Adrenal gland (tissue), 12 donors: ENCODE data around the gene DNHD1. TPM values are rescaled to one million over a fixed set of nuclear protein-coding genes. Genes with fewer than 3 reads are reported as not detected.

Experiments used
- DNase-seq, 7 donors: peaks; one replicate each; pipeline ENCODE4 v3.0.0-alpha.2; 2019 to 2020
- H3K27ac ChIP-seq, 5 donors: fragments of 200-600 bp; sonication (generic) in 4 of 5; 1 replicate in 3 of 5; 2 replicates in 2 of 5; pipeline versions ENCODE4 v1.5.1 to v1.8.0; 2016 to 2020; ENCODE audit warnings: mild to moderate bottlenecking in 1 of 5
- H3K27me3 ChIP-seq: fragments of 200-600 bp; 2 replicates; pipeline ENCODE4 v1.8.0; 2021
- H3K36me3 ChIP-seq, 2 donors: fragments of 200-600 bp; replicated peaks in 1 of 2; 1 replicate in 1 of 2; 2 replicates in 1 of 2; pipeline versions ENCODE4 v1.5.1 to v1.8.0; 2018 to 2022
- H3K4me1 ChIP-seq, 2 donors: fragments of 200-600 bp; replicated peaks in 1 of 2; 1 replicate in 1 of 2; 2 replicates in 1 of 2; pipeline versions ENCODE4 v1.5.1 to v1.8.0; 2018 to 2021
- H3K4me3 ChIP-seq, 4 donors: fragments of 200-600 bp; sonication (generic) in 3 of 4; one replicate each; pipeline ENCODE4 v1.5.1; 2016 to 2018
- H3K9me3 ChIP-seq, 3 donors: fragments of 200-600 bp; sonication (generic) in 1 of 3; replicated peaks in 1 of 3; 1 replicate in 2 of 3; 2 replicates in 1 of 3; pipeline versions ENCODE4 v1.5.1 to v1.8.0; 2016 to 2021
- POLR2A ChIP-seq, 2 donors: fragments of 450-650 bp; IDR thresholded peaks; one replicate each; pipeline ENCODE4 v1.6.1; 2017; ENCODE audit warnings: antibody characterized with exemption in 2 of 2, mild to moderate bottlenecking in 2 of 2, moderate library complexity in 1 of 2
- WGBS, 4 donors: extraction: QIAGEN DNeasy Blood & Tissue Kit in 2 of 4; methylation state at CpG; one replicate each; pipeline versions ENCODE4 v1.1.5 to v1.1.7; 2013 to 2017; 5-methylcytosine and 5-hydroxymethylcytosine counted together
- intact Hi-C, 2 donors: fragments of 100-400 bp; cut with DNase I; formaldehyde crosslinking; loops; one replicate each; pipeline versions ENCODE4 v1.14.1 to v1.15.0; 2022 to 2023
- polyA plus RNA-seq, 3 donors: library from polyadenylated mRNA; stranded (reverse); fragments of 200-250 nt in 2 of 3; fragments of 350-450 nt in 1 of 3; fragmentation: Illumina TruSeq in 1 of 3; extraction: RNeasy Lipid Tissue Mini Kit (QIAGEN cat#74804) in 1 of 3; gene quantifications; one replicate each; pipeline ENCODE4 v1.2.3, GENCODE V29; 2013 to 2014
- total RNA-seq, 9 donors: library from RNA; depleted of rRNA in 4 of 9; stranded (reverse); fragments of >200 nt in 4 of 9; fragments of 120-200 nt in 1 of 9; fragmentation: NEBNext Ultra II Directional in 1 of 9; extraction: Animal tissue kit (Norgen Biotek cat#: 25700) in 1 of 9; gene quantifications; one replicate each; pipeline versions ENCODE4 v1.1.0 to v1.2.4, GENCODE V29; 2013 to 2023
- TF ChIP-seq, protein P1 (sequence below), 6 experiments: fragments of 450-650 bp in 4 of 6; fragments of 200-600 bp in 2 of 6; sonication (generic) in 1 of 6; IDR thresholded peaks; 1 replicate in 5 of 6; 2 replicates in 1 of 6; pipeline versions ENCODE4 v1.5.1 to v1.8.0; 2016 to 2021; ENCODE audit warnings: antibody characterized with exemption in 6 of 6, mild to moderate bottlenecking in 2 of 6, moderate library complexity in 1 of 6
- donor health status: healthy with polysubstance abuse.
- donor health status: Bipolar disorder and iron deficiency.
- donor health status: DM: yes; HTN: yes; CAD: no.
- donor health status: DM: no; HTN: no; CAD: no.
- donor health status: DM: no; HTN: no; CAD: no.
- donor health status: DM: yes; HTN: yes; CAD: no.

DNHD1 gene
- total and polyA plus RNA-seq, 12 donors, result 3.9 to 27.1 (median 9.9) TPM

DNA sequence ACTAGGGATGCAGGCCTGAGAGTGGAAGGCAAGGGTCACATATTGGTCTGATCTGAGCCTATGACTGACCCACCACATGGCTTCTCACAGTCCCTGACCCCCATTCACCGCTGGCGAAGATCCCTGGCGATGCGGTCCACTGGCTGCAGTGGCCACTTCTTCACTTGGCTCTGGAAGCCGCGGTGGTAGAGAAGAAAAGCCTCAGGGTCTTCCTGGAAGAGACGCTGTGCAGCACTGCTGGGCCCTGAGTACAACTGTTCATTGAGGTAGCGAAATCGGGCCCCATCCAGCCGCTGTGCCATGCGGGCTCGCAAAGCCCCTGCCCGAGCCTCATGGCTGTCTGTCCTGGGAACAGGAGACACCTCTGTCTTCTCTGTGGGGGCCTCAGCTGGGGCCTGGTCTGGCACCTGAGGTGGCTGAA, 104.0 kb downstream of the DNHD1 start:
- Histone ChIP-seq H3K9me3 (no peaks in the 10 kb centered on the region), H3K27me3 (no peaks in the 10 kb centered on the region), H3K4me1 (peaks cover 18 to 39% of the 10 kb centered on the region in 2 donors), H3K27ac (no peak overlapping the region), H3K4me3 (no peak overlapping the region), H3K36me3 (peaks cover 0 to 39% of the 10 kb centered on the region in 2 donors)
- intact Hi-C loops, result loop anchor here in 1 of 2 donors (5.0 to 10.0 kb wide), 2 partner anchors 66 to 81 kb away; partner anchors contain the start of gene MRPL17
- no peak for TF ChIP-seq POLR2A (IDR thresholded peaks at IDR 0.05)
- TF ChIP-seq, protein P1, sequence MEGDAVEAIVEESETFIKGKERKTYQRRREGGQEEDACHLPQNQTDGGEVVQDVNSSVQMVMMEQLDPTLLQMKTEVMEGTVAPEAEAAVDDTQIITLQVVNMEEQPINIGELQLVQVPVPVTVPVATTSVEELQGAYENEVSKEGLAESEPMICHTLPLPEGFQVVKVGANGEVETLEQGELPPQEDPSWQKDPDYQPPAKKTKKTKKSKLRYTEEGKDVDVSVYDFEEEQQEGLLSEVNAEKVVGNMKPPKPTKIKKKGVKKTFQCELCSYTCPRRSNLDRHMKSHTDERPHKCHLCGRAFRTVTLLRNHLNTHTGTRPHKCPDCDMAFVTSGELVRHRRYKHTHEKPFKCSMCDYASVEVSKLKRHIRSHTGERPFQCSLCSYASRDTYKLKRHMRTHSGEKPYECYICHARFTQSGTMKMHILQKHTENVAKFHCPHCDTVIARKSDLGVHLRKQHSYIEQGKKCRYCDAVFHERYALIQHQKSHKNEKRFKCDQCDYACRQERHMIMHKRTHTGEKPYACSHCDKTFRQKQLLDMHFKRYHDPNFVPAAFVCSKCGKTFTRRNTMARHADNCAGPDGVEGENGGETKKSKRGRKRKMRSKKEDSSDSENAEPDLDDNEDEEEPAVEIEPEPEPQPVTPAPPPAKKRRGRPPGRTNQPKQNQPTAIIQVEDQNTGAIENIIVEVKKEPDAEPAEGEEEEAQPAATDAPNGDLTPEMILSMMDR (IDR thresholded peaks at IDR 0.05), result no peak
- 98 to 99% (median 98%) methylated on average over 9 to 13 of the region's 13 CpGs for WGBS, 4 donors
- DNase-seq, result peak in 1 of 7 donors; percentile 51

DNA sequence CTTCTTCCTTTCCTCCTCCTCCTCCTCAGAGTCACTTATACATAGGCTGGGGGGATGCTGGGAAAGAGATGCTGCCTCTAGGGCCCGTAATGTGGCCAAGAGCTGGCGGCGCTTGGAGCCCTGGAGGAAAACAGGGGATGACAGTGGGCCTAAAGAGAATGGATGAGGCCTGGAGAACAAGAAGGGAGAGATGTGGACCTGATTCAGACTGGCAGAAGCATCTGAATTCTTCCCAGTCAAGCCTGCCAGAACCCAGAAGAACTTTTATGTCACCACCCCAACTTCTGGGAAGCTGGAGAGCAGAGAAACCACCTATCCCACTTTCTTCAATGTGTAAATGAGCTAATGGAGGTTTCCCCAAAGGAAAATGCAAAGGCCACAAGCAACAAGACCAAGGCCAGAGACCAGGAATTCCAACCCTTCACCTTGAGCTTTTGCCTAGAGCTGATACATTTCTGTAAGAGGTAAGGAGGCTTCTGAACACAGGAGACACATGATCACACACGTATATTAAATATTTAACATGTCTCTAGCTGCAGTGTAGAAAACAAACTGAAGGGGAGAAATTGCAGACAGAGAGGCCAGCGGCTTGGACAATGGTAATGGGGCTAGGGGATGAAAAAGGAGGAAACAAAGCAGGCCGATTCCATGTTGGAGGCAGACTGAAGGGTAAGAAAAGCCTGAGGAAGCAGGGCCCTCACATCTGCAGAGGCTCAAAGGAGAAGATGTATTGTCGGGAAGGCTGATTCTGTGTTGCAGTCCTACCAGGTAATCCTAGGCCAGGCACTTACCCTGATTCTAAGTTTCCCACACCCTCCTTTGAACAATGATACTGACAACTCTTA, 105.2 kb downstream of the DNHD1 start:
- intact Hi-C loops, result loop anchor here in 1 of 2 donors (5.0 to 10.0 kb wide), 2 partner anchors 68 to 80 kb away; partner anchors contain the start of gene MRPL17
- 45 to 55% (median 54%) methylated on average over 7 of the region's 7 CpGs for WGBS, 4 donors
- H3K4me1 ChIP-seq, result peaks cover 29 to 51% of the 10 kb centered on the region in 2 donors
- TF ChIP-seq, protein P1 (IDR thresholded peaks at IDR 0.05), result no peak
- no peak for TF ChIP-seq POLR2A (IDR thresholded peaks at IDR 0.05)
- peaks cover 0 to 33% of the 10 kb centered on the region in 2 donors for H3K36me3 ChIP-seq
- H3K27me3 ChIP-seq, result no peaks in the 10 kb centered on the region
- DNase-seq, result peak in 1 of 7 donors; percentile 33
- peak overlapping the region in 3 of 4 donors; percentile 44 to 95 (median 83) for H3K4me3 ChIP-seq
- H3K9me3 ChIP-seq, result no peaks in the 10 kb centered on the region
- peak overlapping the region in 2 of 5 donors; percentile 90 to 91 for H3K27ac ChIP-seq

DNA sequence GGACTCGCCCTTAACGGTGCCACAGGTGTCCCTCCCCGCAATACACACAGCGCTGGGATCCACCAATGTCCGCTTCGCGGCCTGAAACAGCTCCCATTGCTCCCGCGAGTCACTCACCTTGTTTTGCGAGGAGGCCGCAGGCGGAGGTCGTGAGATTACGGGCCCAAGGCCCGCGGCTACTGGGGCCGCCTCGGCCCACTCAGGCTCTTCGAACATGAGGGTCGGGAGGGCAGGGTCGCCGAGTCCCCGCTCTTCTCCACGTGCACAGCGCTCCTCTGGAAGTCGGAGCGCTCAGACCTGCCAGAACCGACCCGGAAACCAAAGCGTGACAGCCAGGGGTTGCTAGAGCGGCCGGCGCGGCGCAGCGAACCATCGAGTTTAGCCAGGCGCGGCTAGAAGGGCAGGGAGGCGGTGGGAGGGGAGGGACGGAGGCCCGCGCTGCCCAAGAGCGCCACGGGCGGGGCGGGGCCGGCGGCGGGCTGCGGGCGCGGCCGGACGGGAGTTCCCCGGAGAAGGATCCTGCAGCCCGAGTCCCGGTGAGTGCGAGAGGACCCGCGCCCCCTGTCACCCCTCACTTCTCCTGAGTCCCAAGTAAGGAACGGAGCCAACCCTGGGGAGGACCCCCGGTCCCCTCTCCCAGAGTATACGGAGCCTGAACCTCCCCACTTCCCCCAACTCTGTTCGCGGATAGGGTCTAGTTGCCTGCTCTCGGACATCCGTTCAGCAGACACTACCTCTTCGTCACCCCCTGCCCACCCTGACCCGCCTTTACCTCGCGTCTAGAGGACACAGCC, 106.4 kb downstream of the DNHD1 start, which contains the start of the genes ILK and RRP8:
Gene ILK (plus strand): TSS at position 488 of the 794 bp plus-strand sequence. CDS start 498 bp downstream, outside the sequence.
Gene RRP8 (minus strand): TSS at position 330 of the 794 bp plus-strand sequence. CDS start 114 bp downstream, at position 216.
- peak within 1 kb of the TSS; percentile 34 to 98 (median 90) for H3K27ac ChIP-seq
- no peaks in the 10 kb centered on the region for H3K27me3 ChIP-seq
- H3K4me1 ChIP-seq, result peaks cover 34 to 55% of the 10 kb centered on the region in 2 donors
- intact Hi-C loops, result loop anchor here in 1 of 2 donors (5.0 to 10.0 kb wide), 2 partner anchors 69 to 79 kb away; partner anchors contain the start of gene MRPL17
- no peaks in the 10 kb centered on the region for H3K9me3 ChIP-seq
- peak within 1 kb of the TSS; percentile 48 to 95 (median 88) for H3K4me3 ChIP-seq
- DNase-seq, result peak; percentile 90 to 95 (median 93)
- TF ChIP-seq, protein P1 (IDR thresholded peaks at IDR 0.05), result peak in 5 of 6 experiments; percentile 8 to 37 (median 18)
- TF ChIP-seq POLR2A (IDR thresholded peaks at IDR 0.05), result peak; percentile 69 to 78
- WGBS, 4 donors, result 0 to 1% (median 0%) methylated on average over 26 to 72 of the region's 72 CpGs
- peaks cover 0 to 40% of the 10 kb centered on the region in 2 donors for H3K36me3 ChIP-seq
